M059J (cell line): ENCODE measurements around the gene ABHD1. TPM values are rescaled to one million over a fixed set of nuclear protein-coding genes. Genes with fewer than 3 reads are reported as not detected.
"Not testable (repeated sequence)": the region's sequence is repeated elsewhere in the genome, so short reads cannot be mapped to it uniquely, and the experiment has no call there.

Experiments used
- DNase-seq: peaks from one replicate; pipeline ENCODE4 v3.0.0-alpha.2; 2012; ENCODE audit warnings: low read depth
- total RNA-seq: library from RNA; depleted of rRNA; stranded (reverse); fragments of >200 nt; shearing (Covaris generic); gene quantifications from 2 replicates; pipeline ENCODE4 v1.2.3, GENCODE V29; 2014; rRNA removed

The ABHD1 gene
- total RNA-seq, 1 experiment from 2014 or later, result 0.12 TPM

- no peak for DNase-seq
These were observed 41.5 kb downstream of the ABHD1 start for GRCh38 chr2:27164960-27165763.

- peak; percentile 15 for DNase-seq
These were observed 47.1 kb downstream of the ABHD1 start for GRCh38 chr2:27170581-27171337.

- peak; percentile 6 for DNase-seq
These were observed 47.8 kb downstream of the ABHD1 start for GRCh38 chr2:27171351-27171848.

GRCh38 chr2:27174638-27175037 is 51.0 kb downstream of the ABHD1 start:
- peak; percentile 7 for DNase-seq

- no peak for DNase-seq
These were observed 51.7 kb downstream of the ABHD1 start for GRCh38 chr2:27175330-27175729.

- not testable (repeated sequence) for DNase-seq
These were observed 52.2 kb downstream of the ABHD1 start for GRCh38 chr2:27175781-27176180.

GRCh38 chr2:27177441-27178351 is 54.1 kb downstream of the ABHD1 start:
- DNase-seq, result no peak

GRCh38 chr2:27178469-27178868 is 54.9 kb downstream of the ABHD1 start:
- DNase-seq, result no peak

GRCh38 chr2:27179344-27180000 is 55.9 kb downstream of the ABHD1 start:
- DNase-seq, result no peak

Other genes starting within 250 kb of the ABHD1 start
- 0.57 and 7.1 TPM in 2 replicates for gene MAPRE3, start 153.2 kb upstream of the ABHD1 start, total RNA-seq
- 88.6 and 98.5 TPM in 2 replicates for gene TMEM214, start 90.8 kb upstream of the ABHD1 start, total RNA-seq
- gene AGBL5, start 72.1 kb upstream of the ABHD1 start, total RNA-seq, result 25.8 and 26.0 TPM in 2 replicates
- 247 and 491 TPM in 2 replicates for gene OST4, start 52.2 kb upstream of the ABHD1 start, total RNA-seq
- 0.17 TPM in 1 of 2 replicates, not detected in the other for gene EMILIN1, start 45.2 kb upstream of the ABHD1 start, total RNA-seq
- gene KHK, start 37.0 kb upstream of the ABHD1 start, total RNA-seq, result 0.34 and 0.37 TPM in 2 replicates
- gene CGREF1, start 4.7 kb upstream of the ABHD1 start, total RNA-seq, result 0.17 and 0.84 TPM in 2 replicates
- gene PREB, start 10.8 kb downstream of the ABHD1 start, total RNA-seq, result 64.9 and 74.8 TPM in 2 replicates
- not detected in 2 replicates for gene PRR30, start 15.6 kb downstream of the ABHD1 start, total RNA-seq
- not detected in 2 replicates for gene TCF23, start 25.2 kb downstream of the ABHD1 start, total RNA-seq
- gene ATRAID, start 88.2 kb downstream of the ABHD1 start, total RNA-seq, result 334 and 404 TPM in 2 replicates
- 16.3 and 23.3 TPM in 2 replicates for gene SLC5A6, start 88.5 kb downstream of the ABHD1 start, total RNA-seq
- 12.6 and 17.1 TPM in 2 replicates for gene CAD, start 93.6 kb downstream of the ABHD1 start, total RNA-seq
- not detected in 2 replicates for gene SLC30A3, start 139.2 kb downstream of the ABHD1 start, total RNA-seq
- not detected in 2 replicates for gene DNAJC5G, start 151.6 kb downstream of the ABHD1 start, total RNA-seq
- 0.05 TPM in 1 of 2 replicates, not detected in the other for gene TRIM54, start 158.6 kb downstream of the ABHD1 start, total RNA-seq
- gene UCN, start 184.6 kb downstream of the ABHD1 start, total RNA-seq, result 1.6 and 3.0 TPM in 2 replicates
- 92.5 and 95.2 TPM in 2 replicates for gene MPV17, start 199.3 kb downstream of the ABHD1 start, total RNA-seq
- gene GTF3C2, start 232.9 kb downstream of the ABHD1 start, total RNA-seq, result 32.3 and 34.0 TPM in 2 replicates
- gene EIF2B4, start 246.5 kb downstream of the ABHD1 start, total RNA-seq, result 24.3 and 31.1 TPM in 2 replicates
- 70.4 and 88.3 TPM in 2 replicates for gene SNX17, start 246.8 kb downstream of the ABHD1 start, total RNA-seq